ENCODE measurements around the gene POLR3G.

Gene POLR3G

GRCh38 chr5:90503596-90503995 lies 28.9 kb downstream of the POLR3G start:
- no peaks in the 10 kb centered on the region for H3K36me3 ChIP-seq (ENCODE audit: insufficient read depth, insufficient read length, low read length)
- H3K9ac ChIP-seq (ENCODE audit: insufficient read length, low read depth) = no peak overlapping the region
- no peak for DNase-seq (ENCODE audit: low read depth, low spot score)
- no peak for TF ChIP-seq YY1 (IDR thresholded peaks at IDR 0.05; ENCODE audit: insufficient read depth, insufficient read length)
- no peak for TF ChIP-seq SUZ12 (IDR thresholded peaks at IDR 0.05; ENCODE audit: extremely low read depth, insufficient read depth, insufficient read length)
- TF ChIP-seq ZNF274 (IDR thresholded peaks at IDR 0.05; ENCODE audit: low read depth, low read length) = no peak
- H3K4me3 ChIP-seq (ENCODE audit: insufficient read length, low read depth) = no peak overlapping the region
- no peaks in the 10 kb centered on the region for H3K9me3 ChIP-seq (ENCODE audit: insufficient read depth, low read length)
- no peaks in the 10 kb centered on the region for H3K27me3 ChIP-seq (ENCODE audit: insufficient read depth, insufficient read length)
- no peaks in the 10 kb centered on the region for H3K4me1 ChIP-seq (ENCODE audit: insufficient read depth, insufficient read length)

DNA sequence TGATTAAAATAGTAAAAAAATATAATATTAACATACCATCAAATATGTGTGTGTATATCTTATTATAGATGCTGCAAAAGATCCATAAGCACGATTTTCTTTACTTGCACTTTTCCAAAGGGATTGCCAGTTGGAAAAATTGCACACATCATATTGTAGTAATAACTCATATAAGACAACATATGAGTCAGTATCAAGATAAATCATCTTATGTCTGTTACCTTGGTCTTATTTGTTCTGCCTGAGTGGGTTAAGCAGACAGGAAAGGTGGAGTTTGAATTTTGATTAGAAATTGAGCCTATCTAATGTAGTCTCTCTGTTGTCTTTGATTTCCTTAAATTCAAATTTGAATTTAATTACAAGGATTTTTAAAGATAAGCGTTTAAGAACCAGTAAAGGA lies 30.1 kb downstream of the POLR3G start:
- Histone ChIP-seq H3K9ac (ENCODE audit: insufficient read length, low read depth) (no peak overlapping the region), H3K27me3 (ENCODE audit: insufficient read depth, insufficient read length) (no peaks in the 10 kb centered on the region), H3K9me3 (ENCODE audit: insufficient read depth, low read length) (no peaks in the 10 kb centered on the region), H3K4me3 (ENCODE audit: insufficient read length, low read depth) (no peak overlapping the region), H3K4me1 (ENCODE audit: insufficient read depth, insufficient read length) (no peaks in the 10 kb centered on the region), H3K36me3 (ENCODE audit: insufficient read depth, insufficient read length, low read length) (no peaks in the 10 kb centered on the region)
- no peak for DNase-seq (ENCODE audit: low read depth, low spot score)
- TF ChIP-seq YY1 (IDR thresholded peaks at IDR 0.05; ENCODE audit: insufficient read depth, insufficient read length) = no peak
- no peak for TF ChIP-seq ZNF274 (IDR thresholded peaks at IDR 0.05; ENCODE audit: low read depth, low read length)
- TF ChIP-seq SUZ12 (IDR thresholded peaks at IDR 0.05; ENCODE audit: extremely low read depth, insufficient read depth, insufficient read length) = no peak

GRCh38 chr5:90506221-90506620 lies 31.6 kb downstream of the POLR3G start:
- TF ChIP-seq YY1 (IDR thresholded peaks at IDR 0.05; ENCODE audit: insufficient read depth, insufficient read length) = no peak
- no peak for TF ChIP-seq ZNF274 (IDR thresholded peaks at IDR 0.05; ENCODE audit: low read depth, low read length)
- TF ChIP-seq SUZ12 (IDR thresholded peaks at IDR 0.05; ENCODE audit: extremely low read depth, insufficient read depth, insufficient read length) = no peak
- Histone ChIP-seq H3K9me3 (ENCODE audit: insufficient read depth, low read length) (no peaks in the 10 kb centered on the region), H3K4me3 (ENCODE audit: insufficient read length, low read depth) (no peak overlapping the region), H3K36me3 (ENCODE audit: insufficient read depth, insufficient read length, low read length) (no peaks in the 10 kb centered on the region), H3K4me1 (ENCODE audit: insufficient read depth, insufficient read length) (no peaks in the 10 kb centered on the region), H3K27me3 (ENCODE audit: insufficient read depth, insufficient read length) (no peaks in the 10 kb centered on the region), H3K9ac (ENCODE audit: insufficient read length, low read depth) (no peak overlapping the region)
- DNase-seq (ENCODE audit: low read depth, low spot score) = no peak

- no peak overlapping the region for H3K4me3 ChIP-seq (ENCODE audit: insufficient read length, low read depth)
- DNase-seq (ENCODE audit: low read depth, low spot score) = no peak
- no peaks in the 10 kb centered on the region for H3K27me3 ChIP-seq (ENCODE audit: insufficient read depth, insufficient read length)
- H3K36me3 ChIP-seq (ENCODE audit: insufficient read depth, insufficient read length, low read length) = peaks cover 6% of the 10 kb centered on the region
- H3K9ac ChIP-seq (ENCODE audit: insufficient read length, low read depth) = no peak overlapping the region
- no peaks in the 10 kb centered on the region for H3K9me3 ChIP-seq (ENCODE audit: insufficient read depth, low read length)
- no peaks in the 10 kb centered on the region for H3K4me1 ChIP-seq (ENCODE audit: insufficient read depth, insufficient read length)
- TF ChIP-seq YY1 (IDR thresholded peaks at IDR 0.05; ENCODE audit: insufficient read depth, insufficient read length) (no peak), SUZ12 (IDR thresholded peaks at IDR 0.05; ENCODE audit: extremely low read depth, insufficient read depth, insufficient read length) (no peak), ZNF274 (IDR thresholded peaks at IDR 0.05; ENCODE audit: low read depth, low read length) (no peak)
Measured at GRCh38 chr5:90510438-90510837, 35.8 kb downstream of the POLR3G start.

GRCh38 chr5:90514520-90514919 lies 39.9 kb downstream of the POLR3G start:
- Histone ChIP-seq H3K9ac (ENCODE audit: insufficient read length, low read depth) (no peak overlapping the region), H3K9me3 (ENCODE audit: insufficient read depth, low read length) (no peaks in the 10 kb centered on the region), H3K27me3 (ENCODE audit: insufficient read depth, insufficient read length) (no peaks in the 10 kb centered on the region), H3K36me3 (ENCODE audit: insufficient read depth, insufficient read length, low read length) (peaks cover 20% of the 10 kb centered on the region), H3K4me3 (ENCODE audit: insufficient read length, low read depth) (no peak overlapping the region), H3K4me1 (ENCODE audit: insufficient read depth, insufficient read length) (no peaks in the 10 kb centered on the region)
- no peak for DNase-seq (ENCODE audit: low read depth, low spot score)
- TF ChIP-seq SUZ12 (IDR thresholded peaks at IDR 0.05; ENCODE audit: extremely low read depth, insufficient read depth, insufficient read length) = no peak
- TF ChIP-seq YY1 (IDR thresholded peaks at IDR 0.05; ENCODE audit: insufficient read depth, insufficient read length) = no peak
- TF ChIP-seq ZNF274 (IDR thresholded peaks at IDR 0.05; ENCODE audit: low read depth, low read length) = no peak

DNA sequence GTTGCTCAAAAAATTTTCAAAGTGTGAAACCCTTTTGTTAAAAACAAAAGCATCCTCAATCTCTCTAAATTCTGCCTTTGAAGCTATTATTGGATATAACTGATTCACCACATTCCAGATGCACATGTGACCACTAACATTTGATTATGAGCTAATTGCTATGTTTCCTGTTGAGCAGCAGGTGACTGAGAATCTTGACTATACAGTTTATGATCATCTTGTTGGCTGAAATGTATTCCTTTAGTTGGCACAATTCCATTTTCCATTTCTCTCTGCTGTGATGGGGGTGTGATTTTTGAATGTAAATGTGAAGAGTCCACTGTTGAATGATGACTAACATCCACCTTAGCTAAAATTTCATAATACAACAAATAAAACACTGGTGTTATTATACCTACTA lies 44.0 kb downstream of the POLR3G start:
- H3K27me3 ChIP-seq (ENCODE audit: insufficient read depth, insufficient read length) = no peaks in the 10 kb centered on the region
- TF ChIP-seq SUZ12 (IDR thresholded peaks at IDR 0.05; ENCODE audit: extremely low read depth, insufficient read depth, insufficient read length) = no peak
- no peak for TF ChIP-seq YY1 (IDR thresholded peaks at IDR 0.05; ENCODE audit: insufficient read depth, insufficient read length)
- TF ChIP-seq ZNF274 (IDR thresholded peaks at IDR 0.05; ENCODE audit: low read depth, low read length) = no peak
- no peak overlapping the region for H3K4me3 ChIP-seq (ENCODE audit: insufficient read length, low read depth)
- H3K9ac ChIP-seq (ENCODE audit: insufficient read length, low read depth) = no peak overlapping the region
- no peak for DNase-seq (ENCODE audit: low read depth, low spot score)
- H3K36me3 ChIP-seq (ENCODE audit: insufficient read depth, insufficient read length, low read length) = peaks cover 46% of the 10 kb centered on the region
- no peaks in the 10 kb centered on the region for H3K4me1 ChIP-seq (ENCODE audit: insufficient read depth, insufficient read length)
- H3K9me3 ChIP-seq (ENCODE audit: insufficient read depth, low read length) = no peaks in the 10 kb centered on the region

DNA sequence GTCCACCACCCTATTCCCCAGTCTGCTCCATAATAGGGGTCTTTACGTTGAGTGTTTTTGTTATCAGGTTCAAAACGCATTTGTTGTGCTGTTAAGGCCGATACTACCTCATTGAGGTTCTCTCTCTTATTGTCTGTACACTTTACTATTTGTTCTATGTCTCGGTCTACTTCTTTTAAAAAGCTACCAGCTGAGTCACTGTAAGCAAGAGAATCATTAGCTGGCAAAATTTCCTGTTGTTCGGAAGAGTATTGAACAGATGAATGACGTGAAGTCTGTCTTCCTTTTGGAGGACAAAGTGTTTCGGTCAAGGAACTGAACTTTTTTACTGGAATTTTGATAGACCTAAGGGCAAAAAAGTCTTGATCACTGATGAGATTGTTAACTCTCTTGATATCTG lies 44.4 kb downstream of the POLR3G start:
- Histone ChIP-seq H3K4me1 (ENCODE audit: insufficient read depth, insufficient read length) (no peaks in the 10 kb centered on the region), H3K9ac (ENCODE audit: insufficient read length, low read depth) (no peak overlapping the region), H3K9me3 (ENCODE audit: insufficient read depth, low read length) (no peaks in the 10 kb centered on the region), H3K27me3 (ENCODE audit: insufficient read depth, insufficient read length) (no peaks in the 10 kb centered on the region), H3K4me3 (ENCODE audit: insufficient read length, low read depth) (no peak overlapping the region), H3K36me3 (ENCODE audit: insufficient read depth, insufficient read length, low read length) (peaks cover 50% of the 10 kb centered on the region)
- no peak for TF ChIP-seq YY1 (IDR thresholded peaks at IDR 0.05; ENCODE audit: insufficient read depth, insufficient read length)
- no peak for TF ChIP-seq SUZ12 (IDR thresholded peaks at IDR 0.05; ENCODE audit: extremely low read depth, insufficient read depth, insufficient read length)
- TF ChIP-seq ZNF274 (IDR thresholded peaks at IDR 0.05; ENCODE audit: low read depth, low read length) = no peak
- DNase-seq (ENCODE audit: low read depth, low spot score) = no peak
